GM10266 (cell line): Measurements from ENCODE around the gene ADAM12.

Experiments
- DNase-seq: peaks from one replicate; pipeline ENCODE4 v3.0.0; 2012; ENCODE audit errors: extremely low spot score
- CTCF ChIP-seq: IDR thresholded peaks from 2 replicates; pipeline ENCODE4 v1.5.1; 2012; ENCODE audit warnings: mild to moderate bottlenecking, low read depth; ENCODE audit not compliant: control insufficient read depth, insufficient read depth; ENCODE audit errors: missing control alignments

Gene ADAM12

GRCh38 chr10:126373972-126374371 is 14.3 kb downstream of the ADAM12 start:
- TF ChIP-seq CTCF = no peak
- DNase-seq = no peak

GRCh38 chr10:126373147-126373546 is 15.1 kb downstream of the ADAM12 start:
- TF ChIP-seq CTCF = no peak
- no peak for DNase-seq

DNA sequence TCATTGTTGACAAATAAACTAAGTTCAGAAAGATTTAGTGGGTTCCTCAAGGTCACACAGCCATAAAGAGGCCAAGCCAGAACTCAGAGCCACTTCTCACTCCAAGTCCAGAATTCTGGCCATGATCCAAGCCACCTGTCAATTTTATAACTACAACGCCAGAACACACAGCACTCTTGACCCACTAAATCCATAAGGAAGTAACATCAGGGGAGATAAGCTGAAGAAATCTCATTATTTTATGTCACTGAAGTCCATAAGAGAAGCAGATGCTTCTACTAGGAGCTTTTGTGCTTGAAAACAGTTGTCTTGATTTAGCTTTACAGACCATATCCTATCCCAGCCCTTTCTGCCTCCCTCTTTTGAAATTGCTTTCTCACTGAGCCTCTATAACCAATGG is 15.9 kb downstream of the ADAM12 start:
- DNase-seq = no peak

GRCh38 chr10:126369125-126369710 is 19.1 kb downstream of the ADAM12 start:
- no peak for TF ChIP-seq CTCF
- no peak for DNase-seq

More for the DNA sequence above, 15.9 kb downstream of the ADAM12 start:
- TF ChIP-seq CTCF = no peak

DNA sequence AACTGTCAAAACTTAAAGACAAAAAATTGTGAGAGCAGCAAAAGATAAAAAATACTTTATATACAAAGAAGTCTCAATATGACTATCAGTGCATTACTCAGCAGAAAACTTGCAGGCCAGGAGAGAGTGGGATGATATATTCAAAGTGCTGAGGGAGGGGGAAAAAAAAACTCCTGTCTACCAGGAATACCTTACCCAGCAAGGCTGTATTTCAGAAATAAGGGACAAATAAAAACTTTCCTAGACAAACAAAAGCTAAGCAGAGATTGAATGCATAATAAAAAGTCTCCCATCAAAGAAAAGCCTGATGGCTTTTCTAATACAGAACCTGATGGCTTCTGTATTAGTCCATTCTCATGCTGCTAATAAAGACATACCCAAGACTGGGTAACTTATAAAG is 31.1 kb downstream of the ADAM12 start:
- no peak for TF ChIP-seq CTCF
- DNase-seq = no peak

DNA sequence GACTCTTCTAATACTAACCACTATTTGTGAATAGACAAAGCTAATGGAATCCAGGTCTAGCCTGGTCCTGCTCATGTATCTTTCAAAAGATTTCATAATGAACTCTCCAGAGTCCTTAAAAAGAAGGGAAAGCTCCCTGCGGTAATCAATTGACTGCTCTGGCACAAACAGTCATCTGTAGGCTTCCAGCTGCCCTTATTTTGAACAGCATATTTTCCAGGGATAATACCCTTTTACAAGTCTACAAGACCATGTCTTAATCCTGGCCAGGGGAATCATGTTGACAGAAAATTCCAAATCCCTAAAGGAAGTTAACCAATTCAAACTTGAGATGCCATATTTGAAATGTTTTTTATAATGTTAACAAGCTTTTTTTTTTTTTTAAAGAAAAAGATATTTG is 34.6 kb downstream of the ADAM12 start:
- no peak for TF ChIP-seq CTCF
- no peak for DNase-seq

DNA sequence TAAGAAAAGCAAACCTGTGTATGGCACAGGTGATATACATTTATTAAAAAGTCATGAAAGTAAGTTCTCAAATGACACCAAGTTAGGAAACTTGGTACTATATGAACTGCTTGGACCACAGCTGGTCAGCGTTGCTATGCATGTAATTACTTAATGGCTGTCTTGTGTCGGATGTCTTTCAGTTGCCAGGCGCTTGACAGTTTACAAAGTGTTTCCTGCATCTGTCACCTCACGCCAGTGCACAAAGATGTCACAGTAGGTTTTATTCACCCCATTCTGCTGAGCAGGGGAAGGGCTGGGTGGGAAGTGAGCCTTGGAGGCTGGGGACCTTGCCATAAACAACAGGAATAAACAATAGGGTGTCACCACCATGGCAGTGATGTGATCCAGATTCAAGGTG is 35.8 kb downstream of the ADAM12 start:
- TF ChIP-seq CTCF = no peak
- DNase-seq = no peak
